K562 (cell line): ENCODE measurements around the gene CDC45. TPM values are rescaled to one million over a fixed set of nuclear protein-coding genes. Genes with fewer than 3 reads are reported as not detected.
A peak's percentile ranks its signal among the peaks of the same experiment; 100 is the strongest.

Experiments used
- BMI1 ChIP-seq: fragments of 150-350 bp; IDR thresholded peaks from 2 replicates; pipeline ENCODE4 v1.6.1; 2014; ENCODE audit warnings: low read length
- EHMT2 ChIP-seq: fragments of 450-650 bp; IDR thresholded peaks from 2 replicates; pipeline ENCODE4 v1.6.1; 2018; ENCODE audit warnings: antibody characterized with exemption
- GTF2E2 ChIP-seq: fragments of 200-800 bp; sonication (Bioruptor generic); IDR thresholded peaks from 2 replicates; pipeline ENCODE4 v1.6.1; 2016; ENCODE audit warnings: missing genetic modification characterization, missing compliant biosample characterization
- GTF2F1 ChIP-seq: IDR thresholded peaks from 2 replicates; pipeline ENCODE4 v1.6.1; 2011; ENCODE audit warnings: low read depth, low read length, improper control_type of control experiment
- KLF10 ChIP-seq: fragments of 250-450 bp; sonication (Bioruptor Pico); IDR thresholded peaks from 2 replicates; pipeline ENCODE4 v1.6.1; 2021; ENCODE audit warnings: matching md5 sums
- NFE2L1 ChIP-seq: fragments of 450-650 bp; IDR thresholded peaks from 2 replicates; pipeline ENCODE4 v1.6.1; 2016; ENCODE audit warnings: missing genetic modification characterization, low read depth, mild to moderate bottlenecking, missing compliant biosample characterization, moderate library complexity, borderline replicate concordance
- POLR2A ChIP-seq: fragments of 450-650 bp; conservative IDR thresholded peaks from 2 replicates; pipeline ENCODE4 v1.6.1; 2016
- RAD51 ChIP-seq: fragments of 450-650 bp; IDR thresholded peaks from 2 replicates; pipeline ENCODE4 v1.7.1; 2016; ENCODE audit warnings: low read depth, mild to moderate bottlenecking, borderline replicate concordance
- RBM17 ChIP-seq: fragments of 200-400 bp; formaldehyde crosslinking; IDR thresholded peaks from 2 replicates; pipeline ENCODE4 v1.6.1; 2017; ENCODE audit warnings: low read depth, mild to moderate bottlenecking, low read length, borderline replicate concordance
- STAG1 ChIP-seq: sonication (generic); formaldehyde crosslinking; IDR thresholded peaks from 2 replicates; pipeline ENCODE4 v1.5.0; 2020; ENCODE audit warnings: missing genetic modification reagents, borderline replicate concordance
- TOE1 ChIP-seq, 2 experiments: fragments of 450-650 bp in 1 of 2; sonication (generic) in 1 of 2; formaldehyde crosslinking in 1 of 2; IDR thresholded peaks; 2 replicates each; pipeline versions ENCODE4 v1.7.1 to v1.8.0; 2016 to 2022; ENCODE audit warnings: borderline replicate concordance in 2 of 2, mild to moderate bottlenecking in 2 of 2, antibody characterized with exemption in 1 of 2, inconsistent platforms in 1 of 2, low read depth in 1 of 2, missing genetic modification reagents in 1 of 2, moderate library complexity in 1 of 2
- XRCC3 ChIP-seq: fragments of 450-650 bp; IDR thresholded peaks from 2 replicates; pipeline ENCODE4 v1.6.1; 2017; ENCODE audit warnings: mild to moderate bottlenecking, moderate library complexity
- ZC3H8 ChIP-seq: fragments of 450-650 bp; IDR thresholded peaks from 2 replicates; pipeline ENCODE4 v1.6.1; 2017
- ZNF146 ChIP-seq: IDR thresholded peaks from one replicate; pipeline ENCODE4 v1.6.1; 2018; ENCODE audit warnings: missing compliant biosample characterization; ENCODE audit not compliant: unreplicated experiment
- ZNF311 ChIP-seq: fragments of 250-450 bp; sonication (Bioruptor Pico); IDR thresholded peaks from 2 replicates; pipeline ENCODE4 v1.4.0; 2020; ENCODE audit warnings: mild to moderate bottlenecking, moderate library complexity
- ZNF644 ChIP-seq: fragments of 200-800 bp; sonication (Bioruptor generic); IDR thresholded peaks from 2 replicates; pipeline ENCODE4 v1.6.1; 2016; ENCODE audit warnings: low read depth, missing genetic modification characterization, missing compliant biosample characterization
- polyA plus RNA-seq, 8 experiments: library from polyadenylated mRNA; depleted of rRNA in 4 of 8; stranded (reverse) in 5 of 8; unstranded in 3 of 8; fragments of >200 nt; fragmentation: Nextera tagmentation in 2 of 8; fragmentation: Illumina TruSeq in 1 of 8; extraction: Ambion mirVana in 2 of 8; extraction: Trizol in 1 of 8; gene quantifications; 2 replicates each; pipeline versions ENCODE4 v1.2.1 to v1.2.3, GENCODE V29; 2011 to 2014; ENCODE audit warnings: inconsistent platforms in 1 of 8, missing spikeins in 1 of 8
- total RNA-seq, 7 experiments: library from RNA; depleted of rRNA in 6 of 7; stranded (reverse); fragments of >200 nt in 6 of 7; fragmentation: Illumina TruSeq in 2 of 7; extraction: Trizol in 2 of 7; gene quantifications; 2 replicates each; pipeline versions ENCODE4 v1.2.1 to v1.2.3, GENCODE V29; 2011 to 2021; ENCODE audit warnings: low replicate concordance in 1 of 7
- TF ChIP-seq, protein P1 (sequence below): fragments of 250-450 bp; sonication (Bioruptor Pico); IDR thresholded peaks from 2 replicates; pipeline ENCODE4 v1.5.1; 2021; ENCODE audit warnings: mild to moderate bottlenecking
- TF ChIP-seq, protein P2 (sequence below): sonication (generic); formaldehyde crosslinking; IDR thresholded peaks from 2 replicates; pipeline ENCODE4 v1.8.1; 2023; ENCODE audit warnings: missing genetic modification reagents, mild to moderate bottlenecking, borderline replicate concordance
- TF ChIP-seq, protein P3 (sequence below): sonication (generic); formaldehyde crosslinking; IDR thresholded peaks from 2 replicates; pipeline ENCODE4 v1.8.0; 2022; ENCODE audit warnings: missing genetic modification reagents, mild to moderate bottlenecking, borderline replicate concordance

Gene CDC45
- total and polyA plus RNA-seq, 9 of the 15 experiments (the other 6 are each of a cell fraction or from before 2014, with no cell fraction given), result 251 to 580 (median 410) TPM

DNA sequence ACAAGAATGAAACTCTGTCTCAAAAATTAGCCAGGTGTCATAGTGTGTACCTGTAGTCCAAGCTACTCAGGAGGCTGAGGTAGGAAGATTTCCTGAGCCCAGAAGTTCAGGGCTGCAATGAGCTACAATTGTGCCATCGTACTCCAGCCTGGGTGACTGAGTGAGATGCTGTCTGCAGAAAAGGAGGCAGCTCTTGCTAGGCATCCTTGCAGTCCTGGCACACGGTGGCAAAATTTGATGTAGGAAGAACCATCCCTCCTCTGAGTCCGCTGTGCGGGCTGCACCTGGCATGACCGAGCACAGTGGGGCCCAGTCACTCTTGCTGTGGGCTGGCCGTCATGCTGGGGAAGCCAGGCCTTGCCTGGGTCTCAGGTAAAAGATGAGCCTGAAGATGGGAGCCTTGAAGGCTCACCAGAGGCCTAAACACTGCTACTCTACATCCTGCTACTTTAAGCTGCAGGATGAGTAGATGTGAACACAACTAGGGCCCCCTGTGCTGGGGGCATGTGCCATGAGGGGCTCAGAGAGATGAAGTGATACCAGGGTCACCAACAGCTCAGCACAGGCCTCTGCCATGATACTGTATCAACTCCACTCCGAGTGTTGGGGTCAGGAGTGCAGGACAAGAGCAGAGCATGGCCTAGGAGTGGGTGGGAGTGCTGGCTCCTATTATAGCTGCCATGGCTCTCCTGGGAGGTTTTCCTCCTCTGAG, 18.6 kb downstream of the CDC45 start (continued):
- TF ChIP-seq, protein P1, sequence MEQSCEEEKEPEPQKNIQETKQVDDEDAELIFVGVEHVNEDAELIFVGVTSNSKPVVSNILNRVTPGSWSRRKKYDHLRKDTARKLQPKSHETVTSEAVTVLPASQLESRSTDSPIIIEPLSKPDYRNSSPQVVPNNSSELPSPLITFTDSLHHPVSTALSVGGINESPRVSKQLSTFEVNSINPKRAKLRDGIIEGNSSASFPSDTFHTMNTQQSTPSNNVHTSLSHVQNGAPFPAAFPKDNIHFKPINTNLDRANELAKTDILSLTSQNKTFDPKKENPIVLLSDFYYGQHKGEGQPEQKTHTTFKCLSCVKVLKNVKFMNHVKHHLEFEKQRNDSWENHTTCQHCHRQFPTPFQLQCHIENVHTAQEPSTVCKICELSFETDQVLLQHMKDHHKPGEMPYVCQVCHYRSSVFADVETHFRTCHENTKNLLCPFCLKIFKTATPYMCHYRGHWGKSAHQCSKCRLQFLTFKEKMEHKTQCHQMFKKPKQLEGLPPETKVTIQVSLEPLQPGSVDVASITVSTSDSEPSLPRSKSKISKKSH (CRISPR knock-in tag), result no peak
- TF ChIP-seq RAD51, result no peak
- no peak for TF ChIP-seq GTF2E2 (tag)
- TF ChIP-seq ZNF311 (CRISPR knock-in tag), result no peak
- TF ChIP-seq, protein P2, sequence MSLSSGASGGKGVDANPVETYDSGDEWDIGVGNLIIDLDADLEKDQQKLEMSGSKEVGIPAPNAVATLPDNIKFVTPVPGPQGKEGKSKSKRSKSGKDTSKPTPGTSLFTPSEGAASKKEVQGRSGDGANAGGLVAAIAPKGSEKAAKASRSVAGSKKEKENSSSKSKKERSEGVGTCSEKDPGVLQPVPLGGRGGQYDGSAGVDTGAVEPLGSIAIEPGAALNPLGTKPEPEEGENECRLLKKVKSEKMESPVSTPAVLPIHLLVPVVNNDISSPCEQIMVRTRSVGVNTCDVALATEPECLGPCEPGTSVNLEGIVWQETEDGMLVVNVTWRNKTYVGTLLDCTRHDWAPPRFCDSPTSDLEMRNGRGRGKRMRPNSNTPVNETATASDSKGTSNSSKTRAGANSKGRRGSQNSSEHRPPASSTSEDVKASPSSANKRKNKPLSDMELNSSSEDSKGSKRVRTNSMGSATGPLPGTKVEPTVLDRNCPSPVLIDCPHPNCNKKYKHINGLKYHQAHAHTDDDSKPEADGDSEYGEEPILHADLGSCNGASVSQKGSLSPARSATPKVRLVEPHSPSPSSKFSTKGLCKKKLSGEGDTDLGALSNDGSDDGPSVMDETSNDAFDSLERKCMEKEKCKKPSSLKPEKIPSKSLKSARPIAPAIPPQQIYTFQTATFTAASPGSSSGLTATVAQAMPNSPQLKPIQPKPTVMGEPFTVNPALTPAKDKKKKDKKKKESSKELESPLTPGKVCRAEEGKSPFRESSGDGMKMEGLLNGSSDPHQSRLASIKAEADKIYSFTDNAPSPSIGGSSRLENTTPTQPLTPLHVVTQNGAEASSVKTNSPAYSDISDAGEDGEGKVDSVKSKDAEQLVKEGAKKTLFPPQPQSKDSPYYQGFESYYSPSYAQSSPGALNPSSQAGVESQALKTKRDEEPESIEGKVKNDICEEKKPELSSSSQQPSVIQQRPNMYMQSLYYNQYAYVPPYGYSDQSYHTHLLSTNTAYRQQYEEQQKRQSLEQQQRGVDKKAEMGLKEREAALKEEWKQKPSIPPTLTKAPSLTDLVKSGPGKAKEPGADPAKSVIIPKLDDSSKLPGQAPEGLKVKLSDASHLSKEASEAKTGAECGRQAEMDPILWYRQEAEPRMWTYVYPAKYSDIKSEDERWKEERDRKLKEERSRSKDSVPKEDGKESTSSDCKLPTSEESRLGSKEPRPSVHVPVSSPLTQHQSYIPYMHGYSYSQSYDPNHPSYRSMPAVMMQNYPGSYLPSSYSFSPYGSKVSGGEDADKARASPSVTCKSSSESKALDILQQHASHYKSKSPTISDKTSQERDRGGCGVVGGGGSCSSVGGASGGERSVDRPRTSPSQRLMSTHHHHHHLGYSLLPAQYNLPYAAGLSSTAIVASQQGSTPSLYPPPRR (CRISPR knock-in tag), result 0 out of 2 replicates have a peak, but pooled peaks have one; percentile 53
- TF ChIP-seq STAG1 (CRISPR knock-in tag), result no peak
- TF ChIP-seq RBM17, result no peak
- no peak for TF ChIP-seq EHMT2
- TF ChIP-seq, protein P3, sequence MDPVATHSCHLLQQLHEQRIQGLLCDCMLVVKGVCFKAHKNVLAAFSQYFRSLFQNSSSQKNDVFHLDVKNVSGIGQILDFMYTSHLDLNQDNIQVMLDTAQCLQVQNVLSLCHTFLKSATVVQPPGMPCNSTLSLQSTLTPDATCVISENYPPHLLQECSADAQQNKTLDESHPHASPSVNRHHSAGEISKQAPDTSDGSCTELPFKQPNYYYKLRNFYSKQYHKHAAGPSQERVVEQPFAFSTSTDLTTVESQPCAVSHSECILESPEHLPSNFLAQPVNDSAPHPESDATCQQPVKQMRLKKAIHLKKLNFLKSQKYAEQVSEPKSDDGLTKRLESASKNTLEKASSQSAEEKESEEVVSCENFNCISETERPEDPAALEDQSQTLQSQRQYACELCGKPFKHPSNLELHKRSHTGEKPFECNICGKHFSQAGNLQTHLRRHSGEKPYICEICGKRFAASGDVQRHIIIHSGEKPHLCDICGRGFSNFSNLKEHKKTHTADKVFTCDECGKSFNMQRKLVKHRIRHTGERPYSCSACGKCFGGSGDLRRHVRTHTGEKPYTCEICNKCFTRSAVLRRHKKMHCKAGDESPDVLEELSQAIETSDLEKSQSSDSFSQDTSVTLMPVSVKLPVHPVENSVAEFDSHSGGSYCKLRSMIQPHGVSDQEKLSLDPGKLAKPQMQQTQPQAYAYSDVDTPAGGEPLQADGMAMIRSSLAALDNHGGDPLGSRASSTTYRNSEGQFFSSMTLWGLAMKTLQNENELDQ (CRISPR knock-in tag), result no peak
- TF ChIP-seq KLF10 (CRISPR knock-in tag), result peak; percentile 1; the same call in 1 of the 2 replicates
- TF ChIP-seq ZNF644 (tag), result no peak
- no peak for TF ChIP-seq BMI1
- no peak for TF ChIP-seq ZC3H8
- no peak for TF ChIP-seq ZNF146 (CRISPR knock-in tag)
- TF ChIP-seq XRCC3, result no peak
- no peak for TF ChIP-seq TOE1 (IDR thresholded peaks at IDR 0.05; ENCODE audit: borderline replicate concordance)
- 0 out of 2 replicates have a peak, but pooled peaks have one; percentile 19 for TF ChIP-seq TOE1 (CRISPR knock-in tag; IDR thresholded peaks at IDR 0.05; ENCODE audit: borderline replicate concordance, low read depth)
- TF ChIP-seq GTF2F1, result no peak
- peak; percentile 44 for TF ChIP-seq POLR2A
- TF ChIP-seq NFE2L1 (tag), result no peak
